Adipocyte (in vitro differentiated cells): ENCODE data around the gene CDC34.

ENCODE experiments used
- DNase-seq: peaks from one replicate; pipeline ENCODE4 v3.0.0-alpha.2; 2015; ENCODE audit warnings: low read depth
- H3K27me3 ChIP-seq: replicated peaks from 2 replicates; pipeline ENCODE4 v1.7.0; 2013; ENCODE audit warnings: mild to moderate bottlenecking, low read length, moderate library complexity; ENCODE audit not compliant: control insufficient read depth, insufficient read depth
- H3K36me3 ChIP-seq: 2 replicates; pipeline ENCODE4 v1.7.0; 2013; ENCODE audit warnings: low read length, mild to moderate bottlenecking, moderate library complexity; ENCODE audit not compliant: control insufficient read depth, insufficient read depth, severe bottlenecking
- H3K4me1 ChIP-seq: 2 replicates; pipeline ENCODE4 v1.7.0; 2013; ENCODE audit warnings: mild to moderate bottlenecking, low read length, moderate library complexity; ENCODE audit not compliant: control insufficient read depth, insufficient read depth
- H3K4me3 ChIP-seq: 2 replicates; pipeline ENCODE4 v1.7.0; 2013; ENCODE audit warnings: mild to moderate bottlenecking, low read length, moderate library complexity
- H3K9ac ChIP-seq: 2 replicates; pipeline ENCODE4 v1.7.0; 2013; ENCODE audit warnings: mild to moderate bottlenecking, low read length, moderate library complexity
- H3K9me3 ChIP-seq: 2 replicates; pipeline ENCODE4 v1.7.0; 2013; ENCODE audit warnings: mild to moderate bottlenecking, low read length, moderate library complexity; ENCODE audit not compliant: control insufficient read depth

CDC34 gene

DNA sequence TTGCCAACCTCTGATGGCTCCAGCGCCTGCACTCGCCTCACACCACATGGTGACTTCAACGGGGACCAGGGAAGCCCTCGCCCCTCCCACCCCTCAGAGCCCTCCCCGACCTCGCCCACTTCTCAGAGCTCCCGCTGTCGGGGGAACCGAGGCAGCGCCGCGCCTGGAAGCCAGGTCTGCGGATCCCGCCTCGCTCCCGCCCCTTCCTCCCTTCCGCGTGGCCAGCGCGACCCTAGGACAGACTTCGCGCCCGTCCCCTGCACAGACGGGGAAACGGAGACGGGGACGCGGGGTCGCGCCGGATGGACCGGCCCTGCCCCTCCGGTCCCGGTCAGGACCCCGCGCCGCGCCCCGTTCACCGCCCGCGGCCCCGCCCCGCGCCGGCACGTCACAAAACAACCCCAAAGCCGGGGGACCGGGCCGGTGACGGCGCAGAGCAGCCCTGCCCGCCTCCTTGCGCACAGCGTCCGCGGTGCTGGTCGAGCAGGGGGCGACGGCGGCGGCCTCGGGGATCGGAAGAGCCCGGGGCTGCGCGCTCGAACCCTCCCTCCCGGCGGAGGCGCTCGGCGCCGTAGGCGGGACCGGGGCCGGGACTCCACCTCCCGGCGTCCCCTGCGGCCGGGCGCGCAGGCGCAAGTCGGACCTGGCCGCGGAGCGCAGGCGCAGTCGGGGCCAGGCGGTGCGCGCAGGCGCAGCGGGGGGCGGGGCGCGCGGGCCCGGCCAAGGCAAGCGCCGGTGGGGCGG is 379 bp upstream of the CDC34 start:
- peaks cover 11% of the 10 kb centered on the region for H3K4me1 ChIP-seq
- H3K9ac ChIP-seq, result peak overlapping the region; percentile 98
- H3K27me3 ChIP-seq, result peaks cover 2% of the 10 kb centered on the region
- no peaks in the 10 kb centered on the region for H3K36me3 ChIP-seq
- H3K9me3 ChIP-seq, result no peaks in the 10 kb centered on the region
- peak; percentile 94 for DNase-seq
- peak overlapping the region; percentile 87 for H3K4me3 ChIP-seq

DNA sequence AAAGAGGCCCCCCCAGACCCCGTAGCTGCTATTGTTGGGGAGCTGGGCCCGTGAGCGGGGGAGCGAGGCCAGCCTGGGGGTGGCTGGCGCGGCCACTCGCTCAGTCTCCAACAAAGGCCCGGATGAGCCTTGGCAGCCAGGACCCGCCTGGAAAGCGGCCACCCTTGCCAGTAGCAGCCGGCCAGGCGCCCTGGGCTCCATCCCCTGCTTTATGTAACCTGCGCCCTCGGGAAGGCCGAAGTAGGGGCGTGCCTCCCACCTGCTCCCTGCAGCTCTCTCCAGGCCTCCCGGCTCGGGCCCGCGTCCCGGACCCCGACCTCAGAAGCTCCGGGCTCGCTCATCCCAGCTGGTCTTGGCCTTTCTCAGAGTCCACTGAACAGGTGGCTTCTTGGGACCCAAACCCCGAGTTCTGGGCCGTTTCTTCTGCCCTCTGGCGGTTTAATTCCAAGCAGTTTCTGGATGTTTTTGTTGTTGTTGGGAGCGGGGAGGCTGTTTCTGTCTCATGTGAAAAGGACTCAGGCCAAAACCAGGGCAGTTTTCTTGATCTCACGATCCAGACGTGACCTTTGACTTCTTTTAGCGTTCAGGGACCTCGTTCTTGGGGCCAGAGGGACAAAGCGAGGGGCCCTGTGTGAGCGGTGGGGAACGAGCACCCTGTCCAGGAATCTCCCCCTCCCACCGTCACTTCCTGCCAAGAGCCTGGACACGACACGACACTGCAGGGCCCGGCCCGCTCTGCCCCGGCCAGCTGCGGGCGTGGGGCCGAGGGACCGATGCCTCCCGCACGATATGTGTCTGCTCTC is 1.2 kb downstream of the CDC34 start:
- peaks cover 10% of the 10 kb centered on the region for H3K36me3 ChIP-seq
- H3K9ac ChIP-seq, result peak overlapping the region; percentile 98
- no peaks in the 10 kb centered on the region for H3K9me3 ChIP-seq
- DNase-seq, result peak; percentile 87
- no peaks in the 10 kb centered on the region for H3K27me3 ChIP-seq
- peaks cover 11% of the 10 kb centered on the region for H3K4me1 ChIP-seq
- H3K4me3 ChIP-seq, result peak overlapping the region; percentile 93

GRCh38 chr19:533364-534058 is 2.0 kb downstream of the CDC34 start:
- Histone ChIP-seq H3K36me3 (peaks cover 17% of the 10 kb centered on the region), H3K27me3 (no peaks in the 10 kb centered on the region), H3K4me3 (peak overlapping the region; percentile 93), H3K9me3 (no peaks in the 10 kb centered on the region), H3K9ac (peak overlapping the region; percentile 98), H3K4me1 (peaks cover 11% of the 10 kb centered on the region)
- peak; percentile 29 for DNase-seq

DNA sequence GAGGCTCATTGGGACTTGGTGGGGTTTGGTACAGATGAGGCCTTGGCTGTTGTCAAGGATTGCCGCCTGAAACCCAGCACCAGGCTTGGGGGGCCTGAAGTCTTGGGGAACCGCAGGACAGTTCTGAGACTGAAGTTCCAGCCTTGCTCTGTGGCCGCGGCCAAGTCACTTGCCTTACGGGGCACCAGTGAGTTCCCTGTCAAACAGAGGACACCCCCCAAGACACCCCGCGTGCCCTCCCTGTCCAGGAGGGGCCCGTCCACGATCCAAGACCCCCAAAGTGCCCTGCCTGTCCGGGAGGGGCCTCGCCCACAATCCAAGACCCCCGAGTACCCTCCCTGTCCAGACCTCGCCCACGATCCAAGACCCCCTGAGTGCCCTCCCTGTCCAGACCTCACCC is 2.5 kb downstream of the CDC34 start:
- peaks cover 23% of the 10 kb centered on the region for H3K36me3 ChIP-seq
- DNase-seq, result no peak
- H3K9ac ChIP-seq, result peak overlapping the region; percentile 98
- H3K9me3 ChIP-seq, result no peaks in the 10 kb centered on the region
- peak overlapping the region; percentile 93 for H3K4me3 ChIP-seq
- H3K27me3 ChIP-seq, result no peaks in the 10 kb centered on the region
- H3K4me1 ChIP-seq, result peaks cover 11% of the 10 kb centered on the region

- DNase-seq, result no peak
- Histone ChIP-seq H3K9ac (peak overlapping the region; percentile 51), H3K36me3 (peaks cover 28% of the 10 kb centered on the region), H3K27me3 (no peaks in the 10 kb centered on the region), H3K4me3 (no peak overlapping the region), H3K4me1 (peaks cover 11% of the 10 kb centered on the region), H3K9me3 (no peaks in the 10 kb centered on the region)
These were observed 3.7 kb downstream of the CDC34 start for GRCh38 chr19:535017-535835.

GRCh38 chr19:536031-536880 is 4.7 kb downstream of the CDC34 start:
- H3K9ac ChIP-seq, result no peak overlapping the region
- peaks cover 33% of the 10 kb centered on the region for H3K36me3 ChIP-seq
- no peaks in the 10 kb centered on the region for H3K27me3 ChIP-seq
- no peak overlapping the region for H3K4me3 ChIP-seq
- peaks cover 11% of the 10 kb centered on the region for H3K4me1 ChIP-seq
- no peaks in the 10 kb centered on the region for H3K9me3 ChIP-seq
- DNase-seq, result no peak

DNA sequence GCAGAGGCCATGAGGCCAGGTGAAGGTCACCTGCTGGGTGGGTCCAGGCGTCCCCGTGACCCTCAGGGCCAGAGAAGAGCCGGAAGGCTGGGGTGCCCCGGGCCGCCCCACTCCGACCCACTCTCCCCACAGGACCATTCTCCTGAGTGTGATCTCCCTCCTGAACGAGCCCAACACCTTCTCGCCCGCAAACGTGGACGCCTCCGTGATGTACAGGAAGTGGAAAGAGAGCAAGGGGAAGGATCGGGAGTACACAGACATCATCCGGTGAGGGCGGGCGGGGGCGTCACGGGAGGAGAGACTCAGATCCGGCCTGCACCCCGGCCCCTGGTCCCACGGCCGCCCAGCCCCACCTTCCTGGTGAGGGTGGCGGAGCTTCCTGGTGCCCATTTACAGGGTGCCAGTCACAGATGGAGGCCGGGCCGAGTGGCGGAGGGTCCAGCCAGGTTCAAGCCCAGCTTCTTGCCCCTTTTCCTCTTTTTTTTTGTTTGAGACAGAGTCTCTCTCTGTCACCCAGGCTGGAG is 5.4 kb downstream of the CDC34 start:
- Histone ChIP-seq H3K4me1 (peaks cover 11% of the 10 kb centered on the region), H3K9ac (no peak overlapping the region), H3K9me3 (no peaks in the 10 kb centered on the region), H3K4me3 (no peak overlapping the region), H3K27me3 (no peaks in the 10 kb centered on the region), H3K36me3 (peaks cover 40% of the 10 kb centered on the region)
- no peak for DNase-seq

- no peaks in the 10 kb centered on the region for H3K9me3 ChIP-seq
- H3K4me1 ChIP-seq, result peaks cover 5% of the 10 kb centered on the region
- DNase-seq, result no peak
- no peak overlapping the region for H3K9ac ChIP-seq
- no peak overlapping the region for H3K4me3 ChIP-seq
- H3K27me3 ChIP-seq, result no peaks in the 10 kb centered on the region
- H3K36me3 ChIP-seq, result peaks cover 47% of the 10 kb centered on the region
These were observed 7.3 kb downstream of the CDC34 start for GRCh38 chr19:538641-539428.

GRCh38 chr19:539429-540030 is 8.0 kb downstream of the CDC34 start:
- Histone ChIP-seq H3K36me3 (peaks cover 47% of the 10 kb centered on the region), H3K4me3 (no peak overlapping the region)

More at GRCh38 chr19:539429-540030, 8.0 kb downstream of the CDC34 start:
- H3K9ac ChIP-seq, result no peak overlapping the region
- DNase-seq, result no peak
- no peaks in the 10 kb centered on the region for H3K9me3 ChIP-seq
- no peaks in the 10 kb centered on the region for H3K27me3 ChIP-seq
- H3K4me1 ChIP-seq, result no peaks in the 10 kb centered on the region
